HG03095 (cell line): Measurements from ENCODE around the gene GJC2.
"Not testable (repeated sequence)": the region's sequence is repeated elsewhere in the genome, so short reads cannot be mapped to it uniquely, and the experiment has no call there.

Experiments
- ATAC-seq: cut with Tn5 transposase; IDR thresholded peaks from one replicate; pipeline ENCODE4 v1.9.1; 2021; ENCODE audit warnings: moderate library complexity; ENCODE audit not compliant: unreplicated experiment

GJC2 gene

GRCh38 chr1:228184152-228184551 lies 34.4 kb downstream of the GJC2 start:
- ATAC-seq, result no peak

- no peak for ATAC-seq
These were observed 35.9 kb downstream of the GJC2 start for GRCh38 chr1:228185641-228185965.

DNA sequence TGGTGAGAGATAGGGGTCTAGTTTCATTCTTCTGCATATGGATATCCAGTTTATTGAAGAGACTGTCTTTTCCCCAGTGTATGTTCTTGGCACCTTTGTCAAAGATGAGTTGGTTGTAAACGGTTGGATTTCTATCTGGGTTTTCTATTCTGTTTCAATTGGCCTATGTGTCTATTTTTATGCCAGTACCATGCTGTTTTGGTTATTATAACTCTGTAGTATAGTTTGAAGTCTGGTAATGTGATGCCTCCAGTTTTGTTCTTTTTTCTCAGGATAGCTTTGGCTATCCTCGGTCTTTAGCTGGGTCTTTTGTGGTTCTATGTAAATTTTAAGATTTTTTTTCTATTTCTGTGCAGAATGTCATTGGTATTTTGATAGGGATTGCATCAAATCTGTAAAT lies 38.5 kb downstream of the GJC2 start:
- not testable (repeated sequence) for ATAC-seq

DNA sequence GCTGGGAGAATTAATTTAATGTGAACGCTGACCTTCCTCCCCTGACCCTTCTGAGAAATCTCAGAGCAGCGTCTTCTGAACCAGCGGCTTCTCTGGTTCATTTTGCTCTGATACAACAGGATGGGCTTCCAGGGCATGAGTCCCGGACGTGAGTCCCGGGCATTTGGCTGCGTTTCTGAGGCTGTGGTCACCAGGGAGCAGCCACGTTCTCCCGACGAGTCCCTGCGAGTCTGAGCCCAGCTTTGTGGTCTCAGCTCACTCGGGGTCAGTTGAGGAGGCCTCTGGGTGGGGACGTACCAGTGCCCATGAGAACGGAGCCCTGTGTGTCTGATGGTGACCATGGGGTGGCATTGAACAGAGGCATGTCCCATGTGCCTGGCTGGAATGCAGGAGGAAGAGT lies 40.5 kb downstream of the GJC2 start:
- ATAC-seq, result no peak

DNA sequence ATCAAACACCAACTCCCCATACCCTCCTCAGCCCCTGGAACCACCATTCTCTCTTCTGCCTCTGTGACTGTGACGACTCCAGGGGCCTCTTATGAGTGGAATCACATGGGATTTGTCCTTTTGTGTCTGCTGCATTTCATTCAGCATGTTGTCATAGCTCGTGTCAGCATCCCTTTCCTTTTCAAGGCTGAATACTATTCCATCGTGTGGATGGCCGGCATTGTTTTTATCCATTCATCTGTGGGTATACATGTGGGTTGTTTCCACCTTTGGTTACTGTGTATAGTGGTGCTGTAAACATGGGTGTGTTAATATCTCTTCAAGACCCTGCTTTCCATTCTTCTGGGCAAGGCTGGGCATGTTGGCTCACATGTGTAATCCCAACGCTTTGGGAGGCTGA lies 41.0 kb downstream of the GJC2 start:
- ATAC-seq, result no peak

DNA sequence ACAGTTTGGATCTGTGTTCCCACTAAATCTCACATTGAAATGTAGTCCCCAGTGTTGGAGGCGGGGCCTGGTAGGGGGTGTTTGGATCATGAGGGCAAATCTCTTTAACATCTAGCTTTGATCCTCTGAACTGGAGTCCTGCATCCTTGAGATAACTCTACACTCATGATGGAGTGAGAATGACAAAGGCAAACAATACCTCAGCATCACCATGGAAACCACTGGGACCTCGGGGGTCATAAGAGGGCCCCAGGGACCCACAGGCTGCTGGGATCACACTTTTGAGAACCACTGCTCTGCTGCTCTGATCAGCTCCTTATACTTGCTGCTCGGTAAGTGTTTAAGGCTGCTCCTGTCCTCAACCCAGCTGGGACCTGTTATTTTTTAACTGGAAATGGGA lies 44.7 kb downstream of the GJC2 start:
- ATAC-seq, result no peak

DNA sequence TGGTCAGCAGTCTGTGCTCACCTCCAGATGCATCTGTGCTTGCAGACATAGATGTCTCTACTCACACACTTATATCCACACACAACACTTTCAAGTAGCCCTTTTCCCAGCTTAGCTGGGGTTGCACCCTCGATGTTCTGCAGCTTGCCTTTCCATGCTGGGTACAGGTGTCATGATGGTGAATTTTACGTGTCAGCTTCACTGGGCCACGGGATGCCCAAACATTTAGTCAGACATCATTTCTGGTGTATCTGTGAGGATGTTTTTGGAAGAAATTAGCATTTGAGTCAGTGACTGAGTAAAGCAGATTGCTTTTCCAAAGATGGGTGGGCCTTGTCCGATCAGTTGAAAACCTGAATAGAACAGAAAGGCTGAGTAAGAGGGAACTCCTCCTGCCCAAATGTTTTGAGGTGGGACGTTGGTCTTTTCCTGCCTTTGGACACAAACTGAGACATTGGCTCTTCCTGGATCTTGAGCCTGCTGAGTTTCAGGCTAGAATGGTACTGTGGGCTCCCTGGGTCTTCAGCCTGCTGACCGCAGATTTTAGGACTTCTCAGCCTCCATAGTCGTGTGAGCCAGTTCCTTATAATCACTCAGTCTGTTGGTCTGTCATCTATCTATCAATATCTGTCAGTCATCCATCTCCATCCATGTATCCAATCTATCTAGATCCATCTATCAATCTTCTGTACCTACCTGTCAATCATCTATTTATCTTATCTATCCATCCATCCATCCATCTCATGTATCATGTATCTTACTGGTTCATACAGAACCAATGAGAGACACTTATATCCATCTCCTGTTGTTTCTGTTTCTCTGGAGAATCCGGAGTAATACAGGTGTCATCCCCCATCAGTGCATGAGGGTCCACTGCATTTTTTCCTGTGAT lies 45.4 kb downstream of the GJC2 start:
- ATAC-seq, result no peak

- no peak for ATAC-seq
These were observed 47.9 kb downstream of the GJC2 start for GRCh38 chr1:228197555-228198147.

DNA sequence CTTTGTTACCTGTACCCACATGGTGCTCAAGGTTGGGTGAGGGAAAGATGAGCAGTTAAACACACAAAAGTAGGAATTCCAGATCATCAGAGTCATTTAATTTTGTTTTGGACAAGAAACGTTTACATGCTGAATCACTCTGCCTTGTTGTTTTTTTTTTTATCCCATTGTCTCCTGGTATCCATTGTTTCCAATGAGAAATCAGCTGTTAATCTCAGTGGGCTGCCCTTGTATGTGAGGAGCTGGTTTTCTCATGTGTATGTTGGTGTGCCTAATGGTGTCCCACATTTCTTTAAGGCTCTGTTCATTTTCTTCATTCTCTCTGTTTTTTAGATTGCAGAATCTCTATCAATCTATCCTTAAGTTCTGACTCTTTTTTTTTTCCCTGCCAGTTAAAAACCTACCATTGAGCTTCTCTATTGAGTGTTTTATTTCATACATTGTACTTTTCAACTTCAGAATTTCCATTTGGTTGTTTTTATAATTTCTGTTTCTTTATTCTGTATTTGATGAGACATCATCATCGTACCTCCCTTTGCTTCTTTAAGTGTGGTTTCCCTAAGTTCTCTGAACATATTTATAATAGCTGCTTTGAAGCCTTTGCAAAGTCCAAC lies 49.4 kb downstream of the GJC2 start:
- ATAC-seq, result no peak

GRCh38 chr1:228204958-228205357 lies 55.2 kb downstream of the GJC2 start:
- ATAC-seq, result no peak

- no peak for ATAC-seq
These were observed 56.1 kb downstream of the GJC2 start for GRCh38 chr1:228205526-228206436.

DNA sequence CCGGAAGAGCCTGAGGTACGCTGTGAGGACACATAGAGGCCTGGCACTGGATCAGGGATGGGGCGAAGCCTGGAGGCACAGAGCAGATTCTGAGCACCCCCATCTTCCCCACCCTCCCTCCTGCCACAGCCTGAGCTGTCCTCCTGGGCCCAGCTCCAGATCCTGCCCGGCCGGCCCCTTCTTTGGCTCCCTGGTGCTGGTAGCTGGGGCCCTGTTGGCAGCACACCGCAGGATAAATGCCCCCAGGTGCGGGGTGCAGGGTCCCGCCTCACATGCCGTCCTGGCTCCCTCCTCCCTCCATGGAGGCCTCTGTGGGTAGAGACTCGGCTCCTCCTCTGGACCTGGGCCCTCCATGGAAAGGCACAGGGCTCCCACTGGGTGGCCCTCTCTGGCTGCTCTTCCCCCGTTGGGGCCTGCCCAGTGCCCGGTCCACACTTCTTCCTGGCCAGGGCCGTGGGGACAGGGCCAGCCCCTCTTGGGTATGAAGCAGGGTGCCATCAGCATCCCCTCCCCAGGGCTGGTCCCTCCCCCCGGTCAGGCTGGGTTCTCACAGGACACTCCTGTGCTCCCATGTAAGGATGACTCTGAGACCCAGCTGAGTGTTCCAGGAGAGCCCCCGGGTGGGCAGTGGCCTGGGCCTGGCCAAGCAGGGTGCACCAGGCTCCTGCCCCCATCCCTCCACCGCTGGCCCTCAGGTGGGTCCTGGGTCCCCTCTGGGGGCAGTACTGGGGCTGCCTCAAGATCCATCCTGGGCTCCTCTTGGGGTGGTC lies 57.0 kb downstream of the GJC2 start:
- no peak for ATAC-seq

DNA sequence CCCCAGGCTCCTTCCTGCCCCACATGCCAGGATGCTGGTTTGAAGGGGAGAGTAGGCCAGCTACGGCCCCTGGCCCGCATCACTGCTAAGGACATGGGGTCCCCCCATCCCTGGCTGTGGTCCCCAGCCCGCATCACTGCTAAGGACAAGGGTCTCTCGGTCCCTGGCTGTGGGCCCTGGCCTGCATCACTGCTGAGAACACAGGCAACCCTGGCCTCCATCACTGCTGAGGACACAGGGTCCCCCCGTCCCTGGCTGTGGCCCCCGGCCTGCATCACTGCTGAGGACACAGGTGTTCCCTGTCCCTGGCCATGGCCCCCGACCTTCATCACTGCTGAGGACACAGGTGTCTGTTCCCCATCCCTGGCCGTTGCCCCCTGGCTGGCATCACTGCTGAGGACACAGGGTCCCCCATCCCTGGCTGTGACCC lies 57.7 kb downstream of the GJC2 start:
- no peak for ATAC-seq

GRCh38 chr1:228207851-228208821 lies 58.4 kb downstream of the GJC2 start, which contains the start of gene OBSCN:
TSS of gene OBSCN (plus strand) at chr1:228208044. CDS start at chr1:228211784, 3,740 bp downstream.
- ATAC-seq, result no peak

DNA sequence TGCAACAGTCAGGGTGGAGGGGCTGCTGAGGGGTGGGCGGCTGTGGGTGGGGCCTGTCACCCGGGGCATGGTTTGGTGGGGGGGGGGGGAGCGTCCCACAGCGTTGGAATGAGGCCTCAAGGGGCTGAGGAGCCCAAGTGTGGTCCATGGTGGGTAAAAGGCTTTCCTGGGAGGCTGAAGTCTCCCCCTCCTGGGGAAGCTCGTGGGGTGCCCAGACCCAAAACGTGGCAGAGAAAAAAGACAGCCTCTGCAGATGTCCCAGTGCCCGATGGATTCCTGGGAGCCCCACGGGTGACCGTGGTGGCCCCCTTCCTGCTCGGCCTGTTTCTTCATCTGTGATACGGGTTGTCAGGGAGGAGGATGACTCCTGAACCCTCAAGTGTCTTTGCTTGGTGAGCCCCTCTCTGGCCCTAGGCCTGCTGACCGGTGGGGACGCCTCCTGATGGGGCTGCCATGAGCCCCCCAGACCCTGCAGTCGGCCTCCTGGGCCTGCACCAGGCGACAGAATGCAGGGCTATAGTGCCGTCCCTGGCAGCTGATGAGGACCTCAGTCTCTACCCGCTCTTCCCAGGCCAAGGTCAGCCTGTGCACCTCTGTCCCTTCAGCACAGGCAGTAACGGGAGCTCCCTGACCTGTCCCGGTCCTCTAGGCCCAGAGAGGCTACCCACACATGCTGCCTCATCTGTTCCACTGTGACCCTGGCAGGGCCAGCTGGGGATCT lies 59.3 kb downstream of the GJC2 start:
- ATAC-seq, result no peak
